Endothelial cell of umbilical vein (primary cell): ENCODE measurements around the gene KRTAP4-5. TPM values are rescaled to one million over a fixed set of nuclear protein-coding genes. Genes with fewer than 3 reads are reported as not detected.

ENCODE experiments used
- BruUV-seq: library from RNA; stranded (reverse); fragments of 400-500 nt; replicated peaks from 2 replicates; lab custom pipeline; 2021; lab: Mats Ljungman, UMichigan
- CTCF ChIA-PET: fragments of 300-600, 350-600 bp; sonication (Branson Sonifier 250); formaldehyde crosslinking; loops from one replicate; lab custom pipeline; 2021; ENCODE audit warnings: antibody characterized with exemption, inconsistent platforms; lab: Charles Lee
- POLR2A ChIA-PET: fragments of 300-600, 350-600 bp; sonication (Branson Sonifier 250); formaldehyde crosslinking; loops from one replicate; lab custom pipeline; 2021; ENCODE audit warnings: antibody characterized with exemption, inconsistent platforms; lab: Charles Lee
- DNase-seq: peaks from one replicate; pipeline ENCODE4 v3.0.0-alpha.2; 2011; ENCODE audit warnings: low read depth, low spot score
- FAIRE-seq: peaks from 2 replicates; lab custom pipeline; 2011; peaks lifted over from hg19 to GRCh38; lab: Jason Lieb, UNC
- H2AFZ ChIP-seq: 2 replicates; pipeline ENCODE4 v1.6.0; 2012; ENCODE audit warnings: low read depth, low read length, control low read depth, inconsistent platforms
- H3K27ac ChIP-seq: 2 replicates; pipeline ENCODE4 v1.5.1; 2011; ENCODE audit warnings: low read depth, mild to moderate bottlenecking, control low read depth, low read length, moderate library complexity; ENCODE audit not compliant: insufficient read depth
- H3K27me3 ChIP-seq, 2 experiments: 2 replicates each; pipeline versions ENCODE4 v1.6.0 to v1.6.1; 2011; ENCODE audit warnings: low read length in 2 of 2, mixed read lengths in 1 of 2; ENCODE audit not compliant: control insufficient read depth in 2 of 2, insufficient read depth in 2 of 2
- H3K36me3 ChIP-seq, 2 experiments: 2 replicates in 1 of 2; 3 replicates in 1 of 2; pipeline ENCODE4 v1.5.1; 2011; ENCODE audit warnings: low read length in 2 of 2, mild to moderate bottlenecking in 1 of 2, moderate library complexity in 1 of 2; ENCODE audit not compliant: control insufficient read depth in 2 of 2, insufficient read depth in 2 of 2; ENCODE audit errors: extremely low read depth in 1 of 2
- H3K4me1 ChIP-seq: 3 replicates; pipeline ENCODE4 v1.5.1; 2011; ENCODE audit warnings: mild to moderate bottlenecking, low read length; ENCODE audit not compliant: control insufficient read depth, insufficient read depth; ENCODE audit errors: extremely low read depth
- H3K4me2 ChIP-seq: 2 replicates; pipeline ENCODE4 v1.6.1; 2011; ENCODE audit warnings: low read length, control low read depth, mixed read lengths; ENCODE audit not compliant: insufficient read depth
- H3K4me3 ChIP-seq, 3 experiments: fragments of 200-600 bp in 1 of 3; sonication (generic), shearing (Covaris generic) in 1 of 3; replicated peaks in 1 of 3; 2 replicates each; pipeline ENCODE4 v1.5.1; 2011 to 2016; ENCODE audit warnings: control low read depth in 3 of 3, low read length in 3 of 3, mild to moderate bottlenecking in 2 of 3, inconsistent platforms in 1 of 3, low read depth in 1 of 3, moderate library complexity in 1 of 3; ENCODE audit not compliant: insufficient read depth in 1 of 3
- H3K79me2 ChIP-seq: 2 replicates; pipeline ENCODE4 v1.6.0; 2012; ENCODE audit warnings: low read length, inconsistent platforms; ENCODE audit not compliant: control insufficient read depth, insufficient read depth
- H3K9ac ChIP-seq: replicated peaks from 2 replicates; pipeline ENCODE3; 2011; ENCODE audit warnings: low read length, control low read depth; ENCODE audit not compliant: insufficient read depth; ENCODE audit errors: extremely low read depth
- H3K9me1 ChIP-seq: replicated peaks from 3 replicates; pipeline ENCODE4 v1.6.0; 2011; ENCODE audit warnings: mild to moderate bottlenecking, low read length; ENCODE audit not compliant: control insufficient read depth, insufficient read depth; ENCODE audit errors: extremely low read depth
- H3K9me3 ChIP-seq: replicated peaks from 2 replicates; pipeline ENCODE4 v1.5.1; 2012; ENCODE audit warnings: low read length, inconsistent platforms; ENCODE audit not compliant: control insufficient read depth, insufficient read depth
- H4K20me1 ChIP-seq: replicated peaks from 2 replicates; pipeline ENCODE3; 2011; ENCODE audit warnings: mild to moderate bottlenecking, low read length; ENCODE audit not compliant: control insufficient read depth, insufficient read depth; ENCODE audit errors: extremely low read depth
- EZH2 ChIP-seq: IDR thresholded peaks from 2 replicates; pipeline ENCODE4 v1.6.1; 2012; ENCODE audit warnings: borderline replicate concordance, low read depth, mild to moderate bottlenecking, moderate library complexity, low read length, inconsistent platforms; ENCODE audit not compliant: severe bottlenecking
- FOS ChIP-seq: IDR thresholded peaks from 2 replicates; pipeline ENCODE4 v1.6.1; 2011; ENCODE audit warnings: mild to moderate bottlenecking, low read length, moderate library complexity, borderline replicate concordance; ENCODE audit not compliant: insufficient read depth
- GATA2 ChIP-seq: IDR thresholded peaks from 2 replicates; pipeline ENCODE4 v1.7.0; 2011; ENCODE audit warnings: low read depth, mild to moderate bottlenecking, moderate library complexity, mixed read lengths, low read length; ENCODE audit not compliant: insufficient read length, insufficient read depth
- JUN ChIP-seq: IDR thresholded peaks from 2 replicates; pipeline ENCODE4 v1.6.1; 2011; ENCODE audit warnings: borderline replicate concordance, low read depth; ENCODE audit not compliant: insufficient read length, insufficient read depth
- MYC ChIP-seq: IDR thresholded peaks from one replicate; pipeline ENCODE4 v1.6.1; 2011; ENCODE audit warnings: mild to moderate bottlenecking, low read depth, low read length
- POLR2A ChIP-seq: IDR thresholded peaks from 2 replicates; pipeline ENCODE4 v1.6.1; 2012; ENCODE audit warnings: low read depth, mild to moderate bottlenecking, control low read depth, low read length
- POLR2AphosphoS5 ChIP-seq: IDR thresholded peaks from 2 replicates; pipeline ENCODE4 v1.6.1; 2012; ENCODE audit warnings: low read depth, mild to moderate bottlenecking, control low read depth, low read length, moderate library complexity; ENCODE audit not compliant: insufficient read depth
- dilution Hi-C: fragments of 300-500 bp; cut with MboI; formaldehyde crosslinking; loops from one replicate; pipeline ENCODE4 v1.15.0; 2019; ENCODE audit warnings: low sequenced_read_pairs; ENCODE audit not compliant: extremely low pct_ligation_motif_present
- intact Hi-C: fragments of 100-400 bp; cut with micrococcal nuclease; formaldehyde crosslinking; loops from one replicate; pipeline ENCODE4 v1.10.0; 2022
- polyA plus RNA-seq, 4 experiments: library from polyadenylated mRNA; depleted of rRNA in 3 of 4; stranded (reverse) in 3 of 4; unstranded in 1 of 4; fragments of >200 nt; gene quantifications; 2 replicates each; pipeline versions ENCODE4 v1.2.1 to v1.2.3, GENCODE V29; 2011 to 2012; ENCODE audit warnings: missing spikeins in 1 of 4
- total RNA-seq: library from RNA; stranded (reverse); gene quantifications from 2 replicates; pipeline ENCODE4 v1.2.3, GENCODE V29; 2021
- TF ChIP-seq, protein P1 (sequence below): IDR thresholded peaks from 2 replicates; pipeline ENCODE4 v1.6.1; 2011; ENCODE audit not compliant: insufficient read depth, insufficient read length
- TF ChIP-seq, protein P2 (sequence below), 2 donors: IDR thresholded peaks; 1 replicate in 1 of 2; 2 replicates in 1 of 2; pipeline ENCODE4 v1.5.1; 2011; ENCODE audit warnings: low read length in 2 of 2, mild to moderate bottlenecking in 2 of 2, moderate library complexity in 2 of 2, control low read depth in 1 of 2, inconsistent platforms in 1 of 2, low read depth in 1 of 2; ENCODE audit not compliant: insufficient read depth in 1 of 2; ENCODE audit errors: extremely low read depth in 1 of 2

KRTAP4-5 gene
- total and polyA plus RNA-seq, 2 donors (not counting 3 experiments of a cell fraction or from before 2014, with no cell fraction given): not detected

DNA sequence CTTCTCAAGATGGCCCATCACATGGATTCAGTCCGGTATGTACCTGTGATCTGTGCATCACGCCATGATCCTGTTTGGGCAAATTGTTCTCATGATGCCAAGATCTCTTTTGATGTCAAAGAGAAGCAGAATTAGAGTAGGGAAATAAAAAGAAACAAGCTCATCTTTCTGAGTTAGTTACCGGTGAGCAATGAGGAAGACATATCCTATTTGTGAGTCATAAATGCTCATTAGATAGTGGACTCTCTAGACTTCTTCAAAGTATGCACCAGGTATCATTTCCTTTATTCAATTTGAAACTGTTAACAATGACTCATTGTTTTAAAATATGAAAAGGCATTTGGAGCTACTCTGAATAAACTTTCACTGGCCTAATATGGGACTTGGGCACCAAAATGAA, 17.6 kb downstream of the KRTAP4-5 start:
- FAIRE-seq: no peak
- intact Hi-C loops: no loop called here
- H4K20me1 ChIP-seq: no peaks in the 10 kb centered on the region
- dilution Hi-C loops: no loop called here
- TF ChIP-seq, protein P1, sequence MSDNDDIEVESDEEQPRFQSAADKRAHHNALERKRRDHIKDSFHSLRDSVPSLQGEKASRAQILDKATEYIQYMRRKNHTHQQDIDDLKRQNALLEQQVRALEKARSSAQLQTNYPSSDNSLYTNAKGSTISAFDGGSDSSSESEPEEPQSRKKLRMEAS: no peak
- no peak for TF ChIP-seq JUN
- TF ChIP-seq, protein P2, sequence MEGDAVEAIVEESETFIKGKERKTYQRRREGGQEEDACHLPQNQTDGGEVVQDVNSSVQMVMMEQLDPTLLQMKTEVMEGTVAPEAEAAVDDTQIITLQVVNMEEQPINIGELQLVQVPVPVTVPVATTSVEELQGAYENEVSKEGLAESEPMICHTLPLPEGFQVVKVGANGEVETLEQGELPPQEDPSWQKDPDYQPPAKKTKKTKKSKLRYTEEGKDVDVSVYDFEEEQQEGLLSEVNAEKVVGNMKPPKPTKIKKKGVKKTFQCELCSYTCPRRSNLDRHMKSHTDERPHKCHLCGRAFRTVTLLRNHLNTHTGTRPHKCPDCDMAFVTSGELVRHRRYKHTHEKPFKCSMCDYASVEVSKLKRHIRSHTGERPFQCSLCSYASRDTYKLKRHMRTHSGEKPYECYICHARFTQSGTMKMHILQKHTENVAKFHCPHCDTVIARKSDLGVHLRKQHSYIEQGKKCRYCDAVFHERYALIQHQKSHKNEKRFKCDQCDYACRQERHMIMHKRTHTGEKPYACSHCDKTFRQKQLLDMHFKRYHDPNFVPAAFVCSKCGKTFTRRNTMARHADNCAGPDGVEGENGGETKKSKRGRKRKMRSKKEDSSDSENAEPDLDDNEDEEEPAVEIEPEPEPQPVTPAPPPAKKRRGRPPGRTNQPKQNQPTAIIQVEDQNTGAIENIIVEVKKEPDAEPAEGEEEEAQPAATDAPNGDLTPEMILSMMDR (IDR thresholded peaks at IDR 0.05; ENCODE audit: extremely low read depth in 1 of 2, insufficient read depth in 1 of 2, low read depth in 1 of 2, low read length in 2 of 2): no peak
- no peak for TF ChIP-seq GATA2
- peak; percentile 46 for TF ChIP-seq FOS
- H3K9me3 ChIP-seq: no peaks in the 10 kb centered on the region
- H3K79me2 ChIP-seq: no peaks in the 10 kb centered on the region
- no peaks in the 10 kb centered on the region for H3K36me3 ChIP-seq
- H3K4me2 ChIP-seq: no peak overlapping the region
- no peaks in the 10 kb centered on the region for H3K9me1 ChIP-seq
- ChIA-PET CTCF (no interaction called here), POLR2A (no interaction called here)
- no peak overlapping the region for H3K27ac ChIP-seq
- no peak overlapping the region for H3K4me3 ChIP-seq
- BruUV-seq: no TSS peak
- no peak for DNase-seq
- H3K27me3 ChIP-seq: peaks cover 0 to 3% of the 10 kb centered on the region in 2 experiments
- no peaks in the 10 kb centered on the region for H3K4me1 ChIP-seq
- no peak overlapping the region for H3K9ac ChIP-seq
- H2AFZ ChIP-seq: no peak overlapping the region

DNA sequence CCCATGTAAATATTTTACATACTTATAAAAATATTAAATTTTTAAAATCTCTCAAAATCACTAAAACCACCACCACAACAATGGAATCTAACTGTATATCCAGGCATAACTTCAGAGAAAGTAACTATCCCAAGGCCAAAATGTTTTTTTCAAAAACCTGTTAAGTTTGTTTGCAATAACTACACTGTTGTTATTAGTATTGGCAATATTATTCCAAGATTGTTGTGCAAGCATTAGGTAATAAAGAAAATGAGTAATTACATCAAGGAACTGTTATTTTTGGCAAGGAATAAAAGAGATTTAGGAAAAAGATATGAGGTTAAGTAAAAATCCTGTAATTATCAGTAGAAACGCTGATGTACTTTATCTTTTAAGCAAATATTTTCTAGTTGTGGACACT, 22.3 kb downstream of the KRTAP4-5 start:
- CTCF ChIA-PET: no interaction called here
- dilution Hi-C loops: no loop called here
- DNase-seq: no peak
- no TSS peak for BruUV-seq
- POLR2A ChIA-PET: no interaction called here
- Histone ChIP-seq H3K27ac (no peak overlapping the region), H2AFZ (no peak overlapping the region), H3K9me1 (no peaks in the 10 kb centered on the region), H3K4me3 (no peak overlapping the region), H3K36me3 (no peaks in the 10 kb centered on the region), H3K9ac (no peak overlapping the region), H4K20me1 (no peaks in the 10 kb centered on the region), H3K4me1 (no peaks in the 10 kb centered on the region), H3K9me3 (no peaks in the 10 kb centered on the region), H3K79me2 (no peaks in the 10 kb centered on the region), H3K27me3 (peaks cover 0 to 3% of the 10 kb centered on the region in 2 experiments), H3K4me2 (no peak overlapping the region)
- intact Hi-C loops: no loop called here
- FAIRE-seq: no peak
- TF ChIP-seq, protein P1: no peak
- TF ChIP-seq EZH2 (no peak), POLR2A (no peak), FOS (no peak), MYC (no peak), POLR2AphosphoS5 (no peak), GATA2 (no peak), JUN (no peak)
- TF ChIP-seq, protein P2 (IDR thresholded peaks at IDR 0.05; ENCODE audit: extremely low read depth in 1 of 2, insufficient read depth in 1 of 2, low read depth in 1 of 2, low read length in 2 of 2): no peak
